Parathyroid adenoma (tissue), 2 donors: ENCODE data around the gene ASB2.

ENCODE experiments used
- H2AFZ ChIP-seq: fragments of 300-600 bp; sonication (generic); one replicate; pipeline ENCODE4 v1.7.0; 2017; ENCODE audit warnings: antibody characterized with exemption, mild to moderate bottlenecking
- H3K27ac ChIP-seq: fragments of 300-600 bp; sonication (generic); one replicate; pipeline ENCODE4 v1.7.0; 2017
- H3K27me3 ChIP-seq: fragments of 300-600 bp; sonication (generic); one replicate; pipeline ENCODE4 v1.7.0; 2017; ENCODE audit warnings: low read length; ENCODE audit not compliant: control insufficient read depth, insufficient read depth
- H3K36me3 ChIP-seq: fragments of 300-600 bp; sonication (generic); one replicate; pipeline ENCODE4 v1.7.0; 2017; ENCODE audit warnings: low read length; ENCODE audit not compliant: control insufficient read depth, insufficient read depth
- H3K4me1 ChIP-seq: fragments of 300-600 bp; sonication (generic); one replicate; pipeline ENCODE4 v1.7.0; 2017; ENCODE audit warnings: control low read depth
- H3K4me2 ChIP-seq: fragments of 300-600 bp; sonication (generic); one replicate; pipeline ENCODE4 v1.7.0; 2017; ENCODE audit warnings: low read length
- H3K4me3 ChIP-seq: fragments of 300-600 bp; sonication (generic); one replicate; pipeline ENCODE4 v1.7.0; 2017; ENCODE audit warnings: low read depth, low read length
- H3K79me2 ChIP-seq: fragments of 300-600 bp; sonication (generic); one replicate; pipeline ENCODE4 v1.7.0; 2017; ENCODE audit warnings: control low read depth
- H3K9ac ChIP-seq: fragments of 300-600 bp; sonication (generic); one replicate; pipeline ENCODE4 v1.7.0; 2017; ENCODE audit warnings: mild to moderate bottlenecking
- H3K9me3 ChIP-seq: fragments of 300-600 bp; sonication (generic); one replicate; pipeline ENCODE4 v1.7.0; 2017; ENCODE audit warnings: low read length; ENCODE audit not compliant: control insufficient read depth
- CTCF ChIP-seq: fragments of 300-600 bp; sonication (generic); IDR thresholded peaks from one replicate; pipeline ENCODE4 v1.7.0; 2017; ENCODE audit warnings: antibody characterized with exemption, mild to moderate bottlenecking
- donor health status: primary hyperparathyroidism.

Gene ASB2

GRCh38 chr14:93946104-93946503, 30.3 kb downstream of the ASB2 start:
- Histone ChIP-seq H3K27me3 (no peaks in the 10 kb centered on the region), H2AFZ (no peak overlapping the region), H3K4me3 (no peak overlapping the region), H3K79me2 (no peaks in the 10 kb centered on the region), H3K9ac (no peak overlapping the region), H3K4me2 (no peak overlapping the region), H3K4me1 (no peaks in the 10 kb centered on the region), H3K9me3 (no peaks in the 10 kb centered on the region), H3K36me3 (no peaks in the 10 kb centered on the region), H3K27ac (no peak overlapping the region)
- TF ChIP-seq CTCF = no peak

DNA sequence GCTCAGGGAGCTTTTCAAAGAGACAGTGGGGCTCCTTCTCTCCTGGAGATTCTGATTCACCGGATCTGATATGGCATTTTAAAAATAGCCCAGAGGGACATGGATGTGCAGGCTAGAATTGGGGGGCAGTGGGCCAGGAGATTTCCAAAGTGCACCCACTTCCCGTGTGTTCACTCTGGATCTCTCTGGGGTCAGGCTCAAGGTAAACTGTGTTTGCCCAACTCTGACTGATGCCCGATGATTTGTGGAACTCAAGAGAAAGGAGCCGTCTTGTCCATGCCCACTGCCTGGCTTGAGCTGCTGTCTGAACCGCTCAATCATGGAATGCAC, 31.3 kb downstream of the ASB2 start:
- no peak overlapping the region for H3K27ac ChIP-seq
- H3K9ac ChIP-seq = no peak overlapping the region
- H3K4me2 ChIP-seq = no peak overlapping the region
- no peak overlapping the region for H3K4me3 ChIP-seq
- H3K4me1 ChIP-seq = no peaks in the 10 kb centered on the region
- H3K9me3 ChIP-seq = no peaks in the 10 kb centered on the region
- H3K79me2 ChIP-seq = no peaks in the 10 kb centered on the region
- no peaks in the 10 kb centered on the region for H3K27me3 ChIP-seq
- no peak overlapping the region for H2AFZ ChIP-seq
- no peaks in the 10 kb centered on the region for H3K36me3 ChIP-seq
- no peak for TF ChIP-seq CTCF

- Histone ChIP-seq H2AFZ (no peak overlapping the region), H3K4me1 (no peaks in the 10 kb centered on the region), H3K4me2 (no peak overlapping the region), H3K79me2 (no peaks in the 10 kb centered on the region), H3K9ac (no peak overlapping the region), H3K36me3 (no peaks in the 10 kb centered on the region), H3K27ac (no peak overlapping the region), H3K9me3 (no peaks in the 10 kb centered on the region), H3K4me3 (no peak overlapping the region), H3K27me3 (no peaks in the 10 kb centered on the region)
- TF ChIP-seq CTCF = no peak
Measured at GRCh38 chr14:93944348-93945069, 31.9 kb downstream of the ASB2 start.

- no peak for TF ChIP-seq CTCF
- Histone ChIP-seq H3K4me3 (no peak overlapping the region), H3K27me3 (no peaks in the 10 kb centered on the region), H2AFZ (no peak overlapping the region), H3K4me1 (no peaks in the 10 kb centered on the region), H3K4me2 (no peak overlapping the region), H3K9me3 (no peaks in the 10 kb centered on the region), H3K79me2 (no peaks in the 10 kb centered on the region), H3K9ac (no peak overlapping the region), H3K36me3 (no peaks in the 10 kb centered on the region), H3K27ac (no peak overlapping the region)
Measured at GRCh38 chr14:93943930-93944329, 32.4 kb downstream of the ASB2 start.

DNA sequence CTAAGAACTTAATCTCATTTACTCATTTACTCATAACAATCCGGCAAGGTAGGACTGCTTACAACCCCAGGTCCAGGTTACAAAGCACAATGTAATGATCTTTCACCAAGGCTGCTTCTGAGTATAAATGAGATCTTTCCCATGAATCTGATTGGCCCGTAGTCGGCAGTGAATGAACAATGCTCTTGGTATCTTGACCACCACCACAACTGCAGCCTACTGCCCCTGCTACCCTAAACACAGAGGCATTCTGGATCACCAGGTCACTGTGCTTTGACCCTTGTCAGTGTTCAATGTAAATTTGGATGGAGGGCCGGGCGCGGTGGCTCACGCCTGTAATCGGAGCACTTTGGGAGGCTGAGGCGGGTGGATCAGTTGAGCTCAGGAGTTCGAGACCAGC, 33.3 kb downstream of the ASB2 start:
- no peaks in the 10 kb centered on the region for H3K36me3 ChIP-seq
- no peak for TF ChIP-seq CTCF
- H3K27me3 ChIP-seq = no peaks in the 10 kb centered on the region
- no peak overlapping the region for H3K27ac ChIP-seq
- no peak overlapping the region for H3K4me3 ChIP-seq
- H3K9me3 ChIP-seq = no peaks in the 10 kb centered on the region
- H3K79me2 ChIP-seq = no peaks in the 10 kb centered on the region
- H3K4me1 ChIP-seq = no peaks in the 10 kb centered on the region
- no peak overlapping the region for H3K9ac ChIP-seq
- no peak overlapping the region for H2AFZ ChIP-seq
- H3K4me2 ChIP-seq = no peak overlapping the region
